GM12878 (cell line): Measurements from ENCODE around the gene METTL14. TPM values are rescaled to one million over a fixed set of nuclear protein-coding genes. Genes with fewer than 3 reads are reported as not detected.

ENCODE experiments used
- CHD2 ChIP-seq: IDR thresholded peaks from 2 replicates; pipeline ENCODE4 v1.6.1; 2011; ENCODE audit warnings: low read depth, low read length, improper control_type of control experiment, borderline replicate concordance
- CHD4 ChIP-seq: fragments of 200-600 bp; sonication (generic); IDR thresholded peaks from 2 replicates; pipeline ENCODE4 v1.6.1; 2016; ENCODE audit warnings: mild to moderate bottlenecking
- EED ChIP-seq: sonication (generic); IDR thresholded peaks from 2 replicates; pipeline ENCODE4 v1.6.1; 2016; ENCODE audit warnings: antibody characterized with exemption, low read depth
- EGR1 ChIP-seq, 2 experiments: IDR thresholded peaks; 1 replicate in 1 of 2; 2 replicates in 1 of 2; pipeline ENCODE4 v1.6.1; 2011 to 2012; ENCODE audit warnings: low read depth in 2 of 2, low read length in 2 of 2, borderline replicate concordance in 1 of 2, mild to moderate bottlenecking in 1 of 2, moderate library complexity in 1 of 2
- IKZF1 ChIP-seq: fragments of 450-650 bp; conservative IDR thresholded peaks from 2 replicates; pipeline ENCODE4 v1.6.1; 2017; ENCODE audit warnings: antibody characterized with exemption, mild to moderate bottlenecking
- IRF4 ChIP-seq: IDR thresholded peaks from 2 replicates; pipeline ENCODE4 v1.6.1; 2011; ENCODE audit warnings: low read depth, low read length
- NR2C1 ChIP-seq: fragments of 450-650 bp; IDR thresholded peaks from 2 replicates; pipeline ENCODE4 v1.6.1; 2017; ENCODE audit warnings: antibody characterized with exemption, mild to moderate bottlenecking, moderate library complexity
- PAX5 ChIP-seq: IDR thresholded peaks from 2 replicates; pipeline ENCODE4 v1.6.1; 2011; ENCODE audit warnings: low read depth, low read length, borderline replicate concordance
- SIX5 ChIP-seq: IDR thresholded peaks from 2 replicates; pipeline ENCODE4 v1.6.1; 2011; ENCODE audit warnings: mild to moderate bottlenecking, low read depth, low read length, moderate library complexity; ENCODE audit not compliant: severe bottlenecking
- SUPT20H ChIP-seq: IDR thresholded peaks from 2 replicates; pipeline ENCODE4 v1.6.1; 2011; ENCODE audit warnings: low read depth, mild to moderate bottlenecking, low read length, moderate library complexity, borderline replicate concordance; ENCODE audit not compliant: control insufficient read depth
- SUZ12 ChIP-seq: fragments of 200-600 bp; sonication (generic); IDR thresholded peaks from one replicate; pipeline ENCODE4 v1.6.1; 2018; ENCODE audit warnings: antibody characterized with exemption, mild to moderate bottlenecking; ENCODE audit not compliant: unreplicated experiment
- ZNF274 ChIP-seq: IDR thresholded peaks from one replicate; pipeline ENCODE4 v1.8.0; 2011; ENCODE audit not compliant: insufficient read length, insufficient read depth
- polyA plus RNA-seq, 11 experiments: library from polyadenylated mRNA; depleted of rRNA in 4 of 11; unstranded in 6 of 11; stranded (reverse) in 5 of 11; fragments of >200 nt; fragmentation: Nextera tagmentation in 4 of 11; fragmentation: Illumina TruSeq in 1 of 11; extraction: Ambion mirVana in 4 of 11; extraction: Trizol in 1 of 11; gene quantifications; 1 replicate in 1 of 11; 2 replicates in 10 of 11; pipeline versions ENCODE4 v1.2.1 to v1.2.3, GENCODE V29; 2011 to 2016; ENCODE audit warnings: inconsistent platforms in 2 of 11, missing spikeins in 2 of 11, low read depth in 1 of 11
- total RNA-seq, 4 experiments: library from RNA; depleted of rRNA in 3 of 4; stranded (reverse); fragments of >200 nt in 3 of 4; fragmentation: Illumina TruSeq in 1 of 4; extraction: Trizol in 1 of 4; gene quantifications; 2 replicates each; pipeline versions ENCODE4 v1.2.1 to v1.2.3, GENCODE V29; 2013 to 2021
- TF ChIP-seq, protein P1 (sequence below): fragments of 450-650 bp; IDR thresholded peaks from 2 replicates; pipeline ENCODE4 v1.6.1; 2014; ENCODE audit warnings: mild to moderate bottlenecking
- TF ChIP-seq, protein P2 (sequence below): IDR thresholded peaks from 2 replicates; pipeline ENCODE4 v1.6.1; 2011; ENCODE audit warnings: low read depth, mild to moderate bottlenecking, low read length, moderate library complexity, borderline replicate concordance; ENCODE audit errors: extremely low read depth

Gene METTL14
- total and polyA plus RNA-seq, 10 of the 15 experiments (the other 5 are each of a cell fraction or from before 2014, with no cell fraction given): 11.2 to 44.9 (median 27.6) TPM

DNA sequence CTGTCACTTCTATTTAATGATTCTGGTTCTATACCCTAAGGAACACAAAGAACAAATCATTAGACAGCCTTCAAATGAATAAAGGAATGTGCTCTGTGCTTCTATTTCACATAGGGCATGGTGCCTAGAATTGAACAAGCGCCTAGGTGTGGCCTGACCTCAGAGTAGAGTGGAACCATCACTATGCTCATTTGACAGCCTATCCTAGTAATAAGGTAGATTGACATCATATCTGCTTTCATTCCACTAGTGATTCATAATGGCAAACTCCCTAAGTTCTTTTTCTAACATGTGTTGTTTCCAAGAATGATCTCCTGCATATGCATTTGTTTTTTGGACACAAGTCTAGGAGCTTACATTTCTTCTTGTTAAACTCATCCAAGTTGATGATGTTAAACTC lies 36.6 kb downstream of the METTL14 start (continued):
- TF ChIP-seq SUPT20H: no peak
- no peak for TF ChIP-seq SUZ12
- TF ChIP-seq ZNF274: no peak
- no peak for TF ChIP-seq CHD4
- no peak for TF ChIP-seq PAX5
- no peak for TF ChIP-seq EGR1 (IDR thresholded peaks at IDR 0.05; ENCODE audit: borderline replicate concordance in 1 of 2, low read depth in 2 of 2, low read length in 2 of 2)
- TF ChIP-seq SIX5: no peak
- TF ChIP-seq NR2C1: no peak
- no peak for TF ChIP-seq CHD2
- TF ChIP-seq, protein P1, sequence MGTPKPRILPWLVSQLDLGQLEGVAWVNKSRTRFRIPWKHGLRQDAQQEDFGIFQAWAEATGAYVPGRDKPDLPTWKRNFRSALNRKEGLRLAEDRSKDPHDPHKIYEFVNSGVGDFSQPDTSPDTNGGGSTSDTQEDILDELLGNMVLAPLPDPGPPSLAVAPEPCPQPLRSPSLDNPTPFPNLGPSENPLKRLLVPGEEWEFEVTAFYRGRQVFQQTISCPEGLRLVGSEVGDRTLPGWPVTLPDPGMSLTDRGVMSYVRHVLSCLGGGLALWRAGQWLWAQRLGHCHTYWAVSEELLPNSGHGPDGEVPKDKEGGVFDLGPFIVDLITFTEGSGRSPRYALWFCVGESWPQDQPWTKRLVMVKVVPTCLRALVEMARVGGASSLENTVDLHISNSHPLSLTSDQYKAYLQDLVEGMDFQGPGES: no peak
- no peak for TF ChIP-seq IRF4
- TF ChIP-seq EED: no peak
- TF ChIP-seq, protein P2, sequence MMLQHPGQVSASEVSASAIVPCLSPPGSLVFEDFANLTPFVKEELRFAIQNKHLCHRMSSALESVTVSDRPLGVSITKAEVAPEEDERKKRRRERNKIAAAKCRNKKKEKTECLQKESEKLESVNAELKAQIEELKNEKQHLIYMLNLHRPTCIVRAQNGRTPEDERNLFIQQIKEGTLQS: no peak
- no peak for TF ChIP-seq IKZF1
